GM10266 (cell line): ENCODE results near the gene CEP250.
A peak's percentile ranks its signal among the peaks of the same experiment; 100 is the strongest.
"Not testable (repeated sequence)": the region's sequence is repeated elsewhere in the genome, so short reads cannot be mapped to it uniquely, and the experiment has no call there.

Source experiments
- DNase-seq: peaks from one replicate; pipeline ENCODE4 v3.0.0; 2012; ENCODE audit errors: extremely low spot score
- TF ChIP-seq, protein P1 (sequence below): IDR thresholded peaks from 2 replicates; pipeline ENCODE4 v1.5.1; 2012; ENCODE audit warnings: mild to moderate bottlenecking, low read depth; ENCODE audit not compliant: control insufficient read depth, insufficient read depth; ENCODE audit errors: missing control alignments

Gene CEP250

DNA sequence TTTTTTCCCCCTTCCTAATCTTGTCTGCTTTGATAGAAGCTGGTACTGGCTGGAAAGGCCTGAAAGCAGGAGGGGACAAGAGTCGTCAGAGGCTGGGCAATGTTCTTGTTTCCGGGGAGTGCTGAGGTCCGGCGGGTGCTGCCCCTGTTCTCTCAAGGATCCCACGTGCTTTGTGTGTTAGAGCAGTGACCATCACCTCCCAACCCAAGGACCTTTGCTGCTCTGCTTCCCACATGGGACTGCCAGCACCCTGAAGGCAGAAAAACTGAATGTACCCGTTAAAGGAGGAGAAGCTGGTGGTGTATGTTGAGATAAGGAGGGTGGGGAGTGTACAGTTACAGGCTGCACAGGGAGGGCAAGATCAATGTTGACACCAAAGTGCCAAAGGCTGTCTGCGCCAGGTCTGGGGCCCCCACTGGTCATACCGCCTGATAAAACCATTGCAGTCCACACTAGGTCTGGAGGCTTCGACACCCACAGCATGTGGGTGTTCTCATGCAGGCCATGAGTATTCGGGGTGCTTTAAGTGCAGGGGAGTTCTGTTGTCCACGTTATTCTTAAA lies 59.1 kb downstream of the CEP250 start:
- TF ChIP-seq, protein P1, sequence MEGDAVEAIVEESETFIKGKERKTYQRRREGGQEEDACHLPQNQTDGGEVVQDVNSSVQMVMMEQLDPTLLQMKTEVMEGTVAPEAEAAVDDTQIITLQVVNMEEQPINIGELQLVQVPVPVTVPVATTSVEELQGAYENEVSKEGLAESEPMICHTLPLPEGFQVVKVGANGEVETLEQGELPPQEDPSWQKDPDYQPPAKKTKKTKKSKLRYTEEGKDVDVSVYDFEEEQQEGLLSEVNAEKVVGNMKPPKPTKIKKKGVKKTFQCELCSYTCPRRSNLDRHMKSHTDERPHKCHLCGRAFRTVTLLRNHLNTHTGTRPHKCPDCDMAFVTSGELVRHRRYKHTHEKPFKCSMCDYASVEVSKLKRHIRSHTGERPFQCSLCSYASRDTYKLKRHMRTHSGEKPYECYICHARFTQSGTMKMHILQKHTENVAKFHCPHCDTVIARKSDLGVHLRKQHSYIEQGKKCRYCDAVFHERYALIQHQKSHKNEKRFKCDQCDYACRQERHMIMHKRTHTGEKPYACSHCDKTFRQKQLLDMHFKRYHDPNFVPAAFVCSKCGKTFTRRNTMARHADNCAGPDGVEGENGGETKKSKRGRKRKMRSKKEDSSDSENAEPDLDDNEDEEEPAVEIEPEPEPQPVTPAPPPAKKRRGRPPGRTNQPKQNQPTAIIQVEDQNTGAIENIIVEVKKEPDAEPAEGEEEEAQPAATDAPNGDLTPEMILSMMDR: no peak
- DNase-seq: no peak

- TF ChIP-seq, protein P1: no peak
- DNase-seq: no peak
Measured at GRCh38 chr20:35515341-35515740, 59.9 kb downstream of the CEP250 start.

DNA sequence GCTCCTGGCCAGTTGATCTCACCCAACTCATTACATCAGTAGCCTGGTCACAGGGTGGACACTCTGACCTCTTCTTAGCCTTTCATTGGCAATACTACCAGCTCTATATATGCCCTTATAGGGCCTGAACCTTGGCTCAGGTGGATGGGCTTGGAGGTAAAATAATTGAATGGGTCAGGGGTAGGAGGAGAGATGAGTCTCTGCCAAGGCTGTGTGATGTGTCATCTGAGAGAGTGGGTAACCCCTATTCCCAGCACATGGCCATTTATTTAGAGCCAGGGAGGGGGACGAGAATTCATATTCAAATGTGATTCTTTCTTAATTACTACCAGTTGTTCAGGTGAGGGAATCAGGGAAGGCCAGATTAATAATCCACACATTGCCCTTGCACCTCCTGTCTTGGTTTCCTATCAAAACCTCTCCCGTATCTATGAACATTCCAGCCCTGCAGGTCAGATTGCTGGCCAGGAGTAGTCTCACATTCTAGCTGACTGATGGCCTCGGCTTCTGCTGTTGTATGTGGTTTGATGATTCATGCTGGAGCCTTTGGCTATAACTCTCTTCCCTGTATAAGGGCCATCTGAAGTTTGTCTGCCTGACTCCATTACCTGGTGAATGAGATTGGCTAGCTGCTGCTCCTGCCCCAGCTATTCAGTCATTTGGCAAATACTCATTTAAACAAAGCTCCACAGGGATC lies 60.7 kb downstream of the CEP250 start:
- TF ChIP-seq, protein P1: no peak
- DNase-seq: no peak

GRCh38 chr20:35517125-35517524 lies 61.7 kb downstream of the CEP250 start:
- TF ChIP-seq, protein P1: no peak
- DNase-seq: no peak

DNA sequence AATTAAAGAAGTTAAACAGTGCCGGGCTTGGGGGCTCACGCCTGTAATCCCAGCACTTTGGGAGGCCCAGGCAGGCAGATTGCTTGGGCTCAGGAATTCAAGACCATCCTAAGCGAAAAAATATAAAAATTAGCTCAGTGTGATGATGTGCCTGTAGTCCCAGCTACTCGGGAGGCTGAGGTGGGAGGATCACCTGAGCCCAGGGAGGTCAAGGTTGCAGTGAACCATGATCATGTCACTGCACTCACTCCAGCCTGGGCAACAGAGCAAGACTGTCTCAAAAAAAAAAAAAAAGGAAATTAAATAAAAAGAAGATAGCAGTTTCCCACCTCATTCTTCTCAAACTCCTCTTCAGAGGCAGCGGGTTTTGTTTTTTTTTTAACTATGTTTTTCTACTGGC lies 62.4 kb downstream of the CEP250 start:
- not testable (repeated sequence) for DNase-seq

DNA sequence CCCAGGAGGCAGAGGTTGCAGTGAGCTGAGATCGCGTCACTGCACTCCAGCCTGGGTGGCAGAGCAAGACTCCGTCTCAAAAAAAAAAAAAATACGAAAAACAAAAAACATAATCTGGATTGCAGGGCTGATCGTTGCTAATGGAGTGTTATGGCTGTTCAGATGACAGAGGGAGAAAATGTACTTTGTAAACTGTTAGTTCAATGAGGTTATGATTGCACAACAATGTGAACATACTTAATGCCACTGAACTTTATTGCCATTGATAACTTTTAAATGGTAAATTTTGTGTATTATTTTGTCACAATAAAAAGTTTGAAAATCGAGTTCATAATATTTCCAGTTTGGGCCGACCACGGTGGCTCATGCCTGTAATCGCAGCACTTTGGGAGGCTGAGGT lies 63.6 kb downstream of the CEP250 start:
- no peak for DNase-seq
- TF ChIP-seq, protein P1: no peak

DNA sequence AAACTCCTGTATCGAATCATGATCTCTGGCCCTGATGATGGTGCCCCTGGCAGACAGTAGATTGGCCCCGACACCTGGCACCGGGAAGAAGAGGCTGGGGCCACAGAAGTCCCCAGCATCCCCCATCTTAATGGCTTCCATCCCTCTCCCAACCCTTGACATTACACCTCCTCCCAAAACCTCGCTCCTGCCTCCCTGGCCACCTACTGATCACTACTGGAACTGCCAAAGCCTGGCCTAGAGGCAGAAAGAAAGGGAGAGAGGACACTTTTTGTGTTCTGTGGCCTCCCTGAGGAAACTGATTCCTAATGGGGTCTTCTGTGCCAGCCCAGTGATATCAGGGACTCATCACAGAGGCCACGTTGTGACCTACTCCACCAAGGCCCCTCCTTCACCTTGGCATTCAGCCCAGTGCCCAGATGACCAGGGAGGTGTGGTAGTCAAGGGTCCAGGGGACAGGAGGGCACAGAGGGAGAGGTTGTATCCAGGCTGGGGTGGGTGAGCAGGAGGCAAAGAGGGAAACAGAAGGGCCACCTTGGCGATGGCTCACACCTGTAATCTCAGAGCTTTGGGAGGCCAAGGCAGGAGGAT lies 68.0 kb downstream of the CEP250 start:
- DNase-seq: peak; percentile 48
- TF ChIP-seq, protein P1: peak; percentile 55
